Measurements from ENCODE around the gene NAGK.

NAGK gene

GRCh38 chr2:71117063-71117462 lies 48.6 kb downstream of the NAGK start:
- no peak for DNase-seq

GRCh38 chr2:71120195-71120594 lies 51.7 kb downstream of the NAGK start:
- no peak for DNase-seq

GRCh38 chr2:71121479-71121878 lies 53.0 kb downstream of the NAGK start:
- DNase-seq, result no peak

GRCh38 chr2:71122387-71123298 lies 54.2 kb downstream of the NAGK start:
- no peak for DNase-seq

GRCh38 chr2:71125506-71126294 lies 57.3 kb downstream of the NAGK start:
- DNase-seq, result no peak

GRCh38 chr2:71126957-71127356 lies 58.5 kb downstream of the NAGK start:
- DNase-seq, result no peak
